HepG2 (cell line): ENCODE measurements around the gene DNASE2. TPM values are rescaled to one million over a fixed set of nuclear protein-coding genes. Genes with fewer than 3 reads are reported as not detected.

Experiments used
- CC2D1A ChIP-seq: sonication (generic); formaldehyde crosslinking; IDR thresholded peaks from 2 replicates; pipeline ENCODE4 v1.8.1; 2023; ENCODE audit warnings: mild to moderate bottlenecking, missing genetic modification reagents
- GATA4 ChIP-seq: sonication (generic); IDR thresholded peaks from 2 replicates; pipeline ENCODE4 v1.6.1; 2016; ENCODE audit warnings: antibody characterized with exemption, low read depth, borderline replicate concordance
- KDM3A ChIP-seq: IDR thresholded peaks from 2 replicates; pipeline ENCODE4 v1.6.1; 2018; ENCODE audit warnings: low read depth, missing compliant biosample characterization
- KLF16 ChIP-seq, 2 experiments: sonication (generic) in 1 of 2; formaldehyde crosslinking in 1 of 2; IDR thresholded peaks; 2 replicates each; pipeline versions ENCODE4 v1.6.1 to v1.8.0; 2016 to 2023; ENCODE audit warnings: missing genetic modification reagents in 2 of 2, missing compliant biosample characterization in 1 of 2
- NRL ChIP-seq: sonication (generic); formaldehyde crosslinking; IDR thresholded peaks from 2 replicates; pipeline ENCODE4 v1.5.0; 2020; ENCODE audit warnings: missing genetic modification reagents, mild to moderate bottlenecking, moderate library complexity, borderline replicate concordance
- PAF1 ChIP-seq: IDR thresholded peaks from 2 replicates; pipeline ENCODE4 v1.6.1; 2016; ENCODE audit warnings: missing genetic modification reagents, missing compliant biosample characterization
- PPARG ChIP-seq: conservative IDR thresholded peaks from 2 replicates; pipeline ENCODE4 v1.6.1; 2016; ENCODE audit warnings: missing biosample characterization, missing genetic modification reagents
- THAP11 ChIP-seq: IDR thresholded peaks from 2 replicates; pipeline ENCODE4 v1.6.1; 2016; ENCODE audit warnings: missing biosample characterization, missing genetic modification reagents
- ZNF18 ChIP-seq: sonication (generic); formaldehyde crosslinking; IDR thresholded peaks from 2 replicates; pipeline ENCODE4 v1.8.0; 2022; ENCODE audit warnings: mild to moderate bottlenecking, missing genetic modification reagents; ENCODE audit not compliant: insufficient replicate concordance
- ZNF232 ChIP-seq: sonication (generic); formaldehyde crosslinking; IDR thresholded peaks from 2 replicates; pipeline ENCODE4 v1.4.0; 2020; ENCODE audit warnings: missing genetic modification reagents, borderline replicate concordance
- ZNF660 ChIP-seq: sonication (generic); formaldehyde crosslinking; IDR thresholded peaks from 2 replicates; pipeline ENCODE4 v1.5.1; 2020; ENCODE audit warnings: mild to moderate bottlenecking, low read depth, missing genetic modification reagents, borderline replicate concordance
- ZNF678 ChIP-seq: sonication (generic); formaldehyde crosslinking; IDR thresholded peaks from 2 replicates; pipeline ENCODE4 v1.4.0; 2020; ENCODE audit warnings: mild to moderate bottlenecking, missing genetic modification reagents
- polyA plus RNA-seq, 8 experiments: library from polyadenylated mRNA; depleted of rRNA in 3 of 8; stranded (reverse) in 7 of 8; unstranded in 1 of 8; fragments of >200 nt; fragmentation: Illumina TruSeq in 4 of 8; extraction: Trizol in 4 of 8; gene quantifications; 2 replicates each; pipeline versions ENCODE4 v1.2.1 to v1.2.3, GENCODE V29; 2011 to 2016; ENCODE audit warnings: low read depth in 4 of 8, missing spikeins in 1 of 8, mixed read lengths in 1 of 8; ENCODE audit not compliant: insufficient read depth in 1 of 8
- total RNA-seq, 5 experiments: library from RNA; depleted of rRNA; stranded (reverse); fragments of >200 nt; fragmentation: Illumina TruSeq; extraction: Trizol; gene quantifications; 2 replicates each; pipeline ENCODE4 v1.2.3, GENCODE V29; 2016; ENCODE audit warnings: low read depth in 1 of 5
- TF ChIP-seq, protein P1 (sequence below): sonication (generic); formaldehyde crosslinking; IDR thresholded peaks from 2 replicates; pipeline ENCODE4 v1.5.1; 2020; ENCODE audit warnings: mild to moderate bottlenecking, missing genetic modification reagents
- TF ChIP-seq, protein P2 (sequence below): IDR thresholded peaks from 2 replicates; pipeline ENCODE4 v1.6.1; 2016; ENCODE audit warnings: low read depth, missing genetic modification reagents, missing compliant biosample characterization
- TF ChIP-seq, protein P3 (sequence below): sonication (generic); formaldehyde crosslinking; IDR thresholded peaks from 2 replicates; pipeline ENCODE4 v1.8.1; 2023; ENCODE audit warnings: mild to moderate bottlenecking, missing genetic modification reagents

Gene DNASE2
- total and polyA plus RNA-seq, 2 of the 13 experiments (the other 11 are each of a cell fraction or from before 2014, with no cell fraction given) = 7.5 to 16.2 TPM

- TF ChIP-seq GATA4 = no peak
- no peak for TF ChIP-seq ZNF678 (CRISPR knock-in tag)
- no peak for TF ChIP-seq ZNF660
- TF ChIP-seq PPARG (CRISPR knock-in tag) = no peak
- TF ChIP-seq THAP11 (CRISPR knock-in tag) = peak; percentile 73
- no peak for TF ChIP-seq KDM3A (CRISPR knock-in tag)
- TF ChIP-seq, protein P1, sequence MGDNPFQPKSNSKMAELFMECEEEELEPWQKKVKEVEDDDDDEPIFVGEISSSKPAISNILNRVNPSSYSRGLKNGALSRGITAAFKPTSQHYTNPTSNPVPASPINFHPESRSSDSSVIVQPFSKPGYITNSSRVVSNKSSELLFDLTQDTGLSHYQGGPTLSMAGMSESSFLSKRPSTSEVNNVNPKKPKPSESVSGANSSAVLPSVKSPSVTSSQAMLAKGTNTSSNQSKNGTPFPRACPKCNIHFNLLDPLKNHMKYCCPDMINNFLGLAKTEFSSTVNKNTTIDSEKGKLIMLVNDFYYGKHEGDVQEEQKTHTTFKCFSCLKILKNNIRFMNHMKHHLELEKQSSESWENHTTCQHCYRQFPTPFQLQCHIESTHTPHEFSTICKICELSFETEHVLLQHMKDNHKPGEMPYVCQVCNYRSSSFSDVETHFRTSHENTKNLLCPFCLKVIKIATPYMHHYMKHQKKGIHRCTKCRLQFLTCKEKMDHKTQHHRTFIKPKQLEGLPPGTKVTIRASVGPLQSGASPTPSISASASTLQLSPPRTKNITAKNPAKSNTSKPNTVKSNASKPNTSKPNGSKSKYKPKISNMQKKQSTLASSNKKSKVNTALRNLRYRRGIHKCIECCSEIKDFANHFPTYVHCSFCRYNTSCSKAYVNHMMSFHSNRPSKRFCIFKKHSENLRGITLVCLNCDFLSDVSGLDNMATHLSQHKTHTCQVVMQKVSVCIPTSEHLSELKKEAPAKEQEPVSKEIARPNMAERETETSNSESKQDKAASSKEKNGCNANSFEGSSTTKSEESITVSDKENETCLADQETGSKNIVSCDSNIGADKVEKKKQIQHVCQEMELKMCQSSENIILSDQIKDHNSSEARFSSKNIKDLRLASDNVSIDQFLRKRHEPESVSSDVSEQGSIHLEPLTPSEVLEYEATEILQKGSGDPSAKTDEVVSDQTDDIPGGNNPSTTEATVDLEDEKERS (CRISPR knock-in tag) = no peak
- TF ChIP-seq, protein P2, sequence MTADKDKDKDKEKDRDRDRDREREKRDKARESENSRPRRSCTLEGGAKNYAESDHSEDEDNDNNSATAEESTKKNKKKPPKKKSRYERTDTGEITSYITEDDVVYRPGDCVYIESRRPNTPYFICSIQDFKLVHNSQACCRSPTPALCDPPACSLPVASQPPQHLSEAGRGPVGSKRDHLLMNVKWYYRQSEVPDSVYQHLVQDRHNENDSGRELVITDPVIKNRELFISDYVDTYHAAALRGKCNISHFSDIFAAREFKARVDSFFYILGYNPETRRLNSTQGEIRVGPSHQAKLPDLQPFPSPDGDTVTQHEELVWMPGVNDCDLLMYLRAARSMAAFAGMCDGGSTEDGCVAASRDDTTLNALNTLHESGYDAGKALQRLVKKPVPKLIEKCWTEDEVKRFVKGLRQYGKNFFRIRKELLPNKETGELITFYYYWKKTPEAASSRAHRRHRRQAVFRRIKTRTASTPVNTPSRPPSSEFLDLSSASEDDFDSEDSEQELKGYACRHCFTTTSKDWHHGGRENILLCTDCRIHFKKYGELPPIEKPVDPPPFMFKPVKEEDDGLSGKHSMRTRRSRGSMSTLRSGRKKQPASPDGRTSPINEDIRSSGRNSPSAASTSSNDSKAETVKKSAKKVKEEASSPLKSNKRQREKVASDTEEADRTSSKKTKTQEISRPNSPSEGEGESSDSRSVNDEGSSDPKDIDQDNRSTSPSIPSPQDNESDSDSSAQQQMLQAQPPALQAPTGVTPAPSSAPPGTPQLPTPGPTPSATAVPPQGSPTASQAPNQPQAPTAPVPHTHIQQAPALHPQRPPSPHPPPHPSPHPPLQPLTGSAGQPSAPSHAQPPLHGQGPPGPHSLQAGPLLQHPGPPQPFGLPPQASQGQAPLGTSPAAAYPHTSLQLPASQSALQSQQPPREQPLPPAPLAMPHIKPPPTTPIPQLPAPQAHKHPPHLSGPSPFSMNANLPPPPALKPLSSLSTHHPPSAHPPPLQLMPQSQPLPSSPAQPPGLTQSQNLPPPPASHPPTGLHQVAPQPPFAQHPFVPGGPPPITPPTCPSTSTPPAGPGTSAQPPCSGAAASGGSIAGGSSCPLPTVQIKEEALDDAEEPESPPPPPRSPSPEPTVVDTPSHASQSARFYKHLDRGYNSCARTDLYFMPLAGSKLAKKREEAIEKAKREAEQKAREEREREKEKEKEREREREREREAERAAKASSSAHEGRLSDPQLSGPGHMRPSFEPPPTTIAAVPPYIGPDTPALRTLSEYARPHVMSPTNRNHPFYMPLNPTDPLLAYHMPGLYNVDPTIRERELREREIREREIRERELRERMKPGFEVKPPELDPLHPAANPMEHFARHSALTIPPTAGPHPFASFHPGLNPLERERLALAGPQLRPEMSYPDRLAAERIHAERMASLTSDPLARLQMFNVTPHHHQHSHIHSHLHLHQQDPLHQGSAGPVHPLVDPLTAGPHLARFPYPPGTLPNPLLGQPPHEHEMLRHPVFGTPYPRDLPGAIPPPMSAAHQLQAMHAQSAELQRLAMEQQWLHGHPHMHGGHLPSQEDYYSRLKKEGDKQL (CRISPR knock-in tag) = no peak
- no peak for TF ChIP-seq PAF1 (CRISPR knock-in tag)
- no peak for TF ChIP-seq NRL (CRISPR knock-in tag)
- TF ChIP-seq, protein P3, sequence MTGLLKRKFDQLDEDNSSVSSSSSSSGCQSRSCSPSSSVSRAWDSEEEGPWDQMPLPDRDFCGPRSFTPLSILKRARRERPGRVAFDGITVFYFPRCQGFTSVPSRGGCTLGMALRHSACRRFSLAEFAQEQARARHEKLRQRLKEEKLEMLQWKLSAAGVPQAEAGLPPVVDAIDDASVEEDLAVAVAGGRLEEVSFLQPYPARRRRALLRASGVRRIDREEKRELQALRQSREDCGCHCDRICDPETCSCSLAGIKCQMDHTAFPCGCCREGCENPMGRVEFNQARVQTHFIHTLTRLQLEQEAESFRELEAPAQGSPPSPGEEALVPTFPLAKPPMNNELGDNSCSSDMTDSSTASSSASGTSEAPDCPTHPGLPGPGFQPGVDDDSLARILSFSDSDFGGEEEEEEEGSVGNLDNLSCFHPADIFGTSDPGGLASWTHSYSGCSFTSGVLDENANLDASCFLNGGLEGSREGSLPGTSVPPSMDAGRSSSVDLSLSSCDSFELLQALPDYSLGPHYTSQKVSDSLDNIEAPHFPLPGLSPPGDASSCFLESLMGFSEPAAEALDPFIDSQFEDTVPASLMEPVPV (CRISPR knock-in tag) = no peak
- peak in 1 of 2 experiments; percentile 38; a peak in 1 of 4 replicates for TF ChIP-seq KLF16 (CRISPR knock-in tag; IDR thresholded peaks at IDR 0.05)
- TF ChIP-seq CC2D1A (CRISPR knock-in tag) = no peak
- TF ChIP-seq ZNF18 (CRISPR knock-in tag) = no peak
- TF ChIP-seq ZNF232 = no peak
Observed at GRCh38 chr19:12864721-12865715, 16.2 kb downstream of the DNASE2 start (continued).
